Adrenal gland (tissue), 5 donors: ENCODE measurements around the gene CUX1.

ENCODE experiments used
- POLR2A ChIP-seq, 2 donors: fragments of 450-650 bp; IDR thresholded peaks; one replicate each; pipeline ENCODE4 v1.6.1; 2017; ENCODE audit warnings: antibody characterized with exemption in 2 of 2, mild to moderate bottlenecking in 2 of 2, moderate library complexity in 1 of 2
- TF ChIP-seq, protein P1 (sequence below), 6 experiments: fragments of 450-650 bp in 4 of 6; fragments of 200-600 bp in 2 of 6; sonication (generic) in 1 of 6; IDR thresholded peaks; 1 replicate in 5 of 6; 2 replicates in 1 of 6; pipeline versions ENCODE4 v1.5.1 to v1.8.0; 2016 to 2021; ENCODE audit warnings: antibody characterized with exemption in 6 of 6, mild to moderate bottlenecking in 2 of 6, moderate library complexity in 1 of 6
- donor health status: DM: no; HTN: no; CAD: no.

DNA sequence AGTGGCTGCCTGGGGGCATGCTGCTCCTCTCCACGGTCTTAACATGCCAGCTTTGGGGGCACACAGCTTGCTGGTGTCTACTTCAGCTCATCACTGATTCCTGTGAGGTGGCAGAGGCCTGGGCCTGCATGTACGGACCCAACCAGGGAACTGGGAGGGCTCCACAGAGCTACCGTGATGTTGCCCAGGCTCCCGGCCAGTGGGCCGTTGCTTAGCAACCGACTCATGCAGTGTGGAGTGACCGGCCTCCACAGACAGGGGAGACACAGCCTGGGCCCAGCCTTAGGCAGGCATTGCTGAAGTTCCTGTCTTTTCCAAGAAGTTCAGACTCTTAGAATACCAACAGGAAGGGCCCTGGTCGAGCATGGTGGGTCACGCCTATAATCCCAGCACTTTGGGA, 443.4 kb downstream of the CUX1 start:
- TF ChIP-seq, protein P1, sequence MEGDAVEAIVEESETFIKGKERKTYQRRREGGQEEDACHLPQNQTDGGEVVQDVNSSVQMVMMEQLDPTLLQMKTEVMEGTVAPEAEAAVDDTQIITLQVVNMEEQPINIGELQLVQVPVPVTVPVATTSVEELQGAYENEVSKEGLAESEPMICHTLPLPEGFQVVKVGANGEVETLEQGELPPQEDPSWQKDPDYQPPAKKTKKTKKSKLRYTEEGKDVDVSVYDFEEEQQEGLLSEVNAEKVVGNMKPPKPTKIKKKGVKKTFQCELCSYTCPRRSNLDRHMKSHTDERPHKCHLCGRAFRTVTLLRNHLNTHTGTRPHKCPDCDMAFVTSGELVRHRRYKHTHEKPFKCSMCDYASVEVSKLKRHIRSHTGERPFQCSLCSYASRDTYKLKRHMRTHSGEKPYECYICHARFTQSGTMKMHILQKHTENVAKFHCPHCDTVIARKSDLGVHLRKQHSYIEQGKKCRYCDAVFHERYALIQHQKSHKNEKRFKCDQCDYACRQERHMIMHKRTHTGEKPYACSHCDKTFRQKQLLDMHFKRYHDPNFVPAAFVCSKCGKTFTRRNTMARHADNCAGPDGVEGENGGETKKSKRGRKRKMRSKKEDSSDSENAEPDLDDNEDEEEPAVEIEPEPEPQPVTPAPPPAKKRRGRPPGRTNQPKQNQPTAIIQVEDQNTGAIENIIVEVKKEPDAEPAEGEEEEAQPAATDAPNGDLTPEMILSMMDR (IDR thresholded peaks at IDR 0.05), result no peak
- TF ChIP-seq POLR2A (IDR thresholded peaks at IDR 0.05), result no peak
